Left ventricle myocardium inferior (tissue), 1 donor: ENCODE measurements around the gene TTC16. TPM values are rescaled to one million over a fixed set of nuclear protein-coding genes. Genes with fewer than 3 reads are reported as not detected.

Experiments used
- DNase-seq: peaks from one replicate; pipeline ENCODE4 v3.0.0-alpha.2; 2020
- H3K27ac ChIP-seq: fragments of 200-600 bp; replicated peaks from 2 replicates; pipeline ENCODE4 v1.8.0; 2021
- H3K27me3 ChIP-seq: fragments of 200-600 bp; 2 replicates; pipeline ENCODE4 v1.8.0; 2021; ENCODE audit warnings: low read depth
- H3K36me3 ChIP-seq: fragments of 200-600 bp; 2 replicates; pipeline ENCODE4 v1.8.0; 2021
- H3K4me1 ChIP-seq: fragments of 200-600 bp; 2 replicates; pipeline ENCODE4 v1.8.0; 2021
- H3K4me3 ChIP-seq: fragments of 200-600 bp; 2 replicates; pipeline ENCODE4 v1.8.0; 2021; ENCODE audit warnings: mild to moderate bottlenecking, moderate library complexity
- H3K9me3 ChIP-seq: fragments of 200-600 bp; replicated peaks from 2 replicates; pipeline ENCODE4 v1.8.0; 2021
- CTCF ChIP-seq: fragments of 200-600 bp; IDR thresholded peaks from 2 replicates; pipeline ENCODE4 v1.8.0; 2021; ENCODE audit warnings: antibody characterized with exemption, mild to moderate bottlenecking, borderline replicate concordance
- intact Hi-C: fragments of 100-400 bp; cut with micrococcal nuclease; formaldehyde crosslinking; loops from one replicate; pipeline ENCODE4 v1.11.0; 2022
- total RNA-seq: library from RNA; stranded (reverse); fragmentation: NEBNext Ultra II Directional; extraction: Animal tissue kit (Norgen Biotek cat#: 25700); gene quantifications from one replicate; pipeline ENCODE4 v1.2.1, GENCODE V29; 2021
- donor health status: DM: no; HTN: yes; CAD: no; lungs with severe emphysema.

TTC16 gene
- total RNA-seq, 1 donor from 2014 or later, result 0.25 TPM

- Histone ChIP-seq H3K4me1 (peaks cover 12% of the 10 kb centered on the region), H3K27me3 (no peaks in the 10 kb centered on the region), H3K4me3 (no peak overlapping the region), H3K36me3 (peaks cover 22% of the 10 kb centered on the region), H3K27ac (no peak overlapping the region), H3K9me3 (no peaks in the 10 kb centered on the region)
- no peak for DNase-seq
- intact Hi-C loops, result no loop called here
- no peak for TF ChIP-seq CTCF
Measured at GRCh38 chr9:127728808-127729207, 12.9 kb downstream of the TTC16 start.

GRCh38 chr9:127729522-127730256 is 13.8 kb downstream of the TTC16 start:
- H3K27me3 ChIP-seq, result no peaks in the 10 kb centered on the region
- no peaks in the 10 kb centered on the region for H3K9me3 ChIP-seq
- intact Hi-C loops, result loop anchor here (5.0 kb wide), 1 partner anchor 137 kb away; no protein-coding TSS in a partner anchor
- H3K4me3 ChIP-seq, result no peak overlapping the region
- H3K4me1 ChIP-seq, result peaks cover 12% of the 10 kb centered on the region
- H3K36me3 ChIP-seq, result peaks cover 22% of the 10 kb centered on the region
- no peak for DNase-seq
- TF ChIP-seq CTCF, result no peak
- no peak overlapping the region for H3K27ac ChIP-seq

- no peak overlapping the region for H3K27ac ChIP-seq
- H3K36me3 ChIP-seq, result peaks cover 22% of the 10 kb centered on the region
- intact Hi-C loops, result loop anchor here (5.0 kb wide), 1 partner anchor 138 kb away; no protein-coding TSS in a partner anchor
- H3K4me1 ChIP-seq, result peaks cover 14% of the 10 kb centered on the region
- DNase-seq, result no peak
- H3K9me3 ChIP-seq, result no peaks in the 10 kb centered on the region
- H3K27me3 ChIP-seq, result no peaks in the 10 kb centered on the region
- H3K4me3 ChIP-seq, result no peak overlapping the region
- no peak for TF ChIP-seq CTCF
Measured at GRCh38 chr9:127730262-127730661, 14.4 kb downstream of the TTC16 start.

GRCh38 chr9:127730799-127731410 is 15.0 kb downstream of the TTC16 start:
- DNase-seq, result no peak
- intact Hi-C loops, result loop anchor here (5.0 kb wide), 1 partner anchor 139 kb away; no protein-coding TSS in a partner anchor
- Histone ChIP-seq H3K36me3 (peaks cover 22% of the 10 kb centered on the region), H3K27me3 (no peaks in the 10 kb centered on the region), H3K4me3 (no peak overlapping the region), H3K4me1 (peaks cover 21% of the 10 kb centered on the region), H3K9me3 (no peaks in the 10 kb centered on the region), H3K27ac (no peak overlapping the region)
- TF ChIP-seq CTCF, result no peak

- no peak for TF ChIP-seq CTCF
- Histone ChIP-seq H3K27me3 (no peaks in the 10 kb centered on the region), H3K9me3 (no peaks in the 10 kb centered on the region), H3K36me3 (peaks cover 22% of the 10 kb centered on the region), H3K27ac (no peak overlapping the region), H3K4me1 (peaks cover 27% of the 10 kb centered on the region), H3K4me3 (no peak overlapping the region)
- no peak for DNase-seq
- intact Hi-C loops, result loop anchor here (5.0 kb wide), 1 partner anchor 140 kb away; no protein-coding TSS in a partner anchor
Measured at GRCh38 chr9:127731938-127732337, 16.1 kb downstream of the TTC16 start.
